HG03520 (cell line): ENCODE data around the gene KRT72.
"Not testable (repeated sequence)": the region's sequence is repeated elsewhere in the genome, so short reads cannot be mapped to it uniquely, and the experiment has no call there.

ENCODE experiments used
- ATAC-seq: cut with Tn5 transposase; IDR thresholded peaks from one replicate; pipeline ENCODE4 v1.9.1; 2021; ENCODE audit warnings: mild to moderate bottlenecking, moderate library complexity; ENCODE audit not compliant: unreplicated experiment

The KRT72 gene

DNA sequence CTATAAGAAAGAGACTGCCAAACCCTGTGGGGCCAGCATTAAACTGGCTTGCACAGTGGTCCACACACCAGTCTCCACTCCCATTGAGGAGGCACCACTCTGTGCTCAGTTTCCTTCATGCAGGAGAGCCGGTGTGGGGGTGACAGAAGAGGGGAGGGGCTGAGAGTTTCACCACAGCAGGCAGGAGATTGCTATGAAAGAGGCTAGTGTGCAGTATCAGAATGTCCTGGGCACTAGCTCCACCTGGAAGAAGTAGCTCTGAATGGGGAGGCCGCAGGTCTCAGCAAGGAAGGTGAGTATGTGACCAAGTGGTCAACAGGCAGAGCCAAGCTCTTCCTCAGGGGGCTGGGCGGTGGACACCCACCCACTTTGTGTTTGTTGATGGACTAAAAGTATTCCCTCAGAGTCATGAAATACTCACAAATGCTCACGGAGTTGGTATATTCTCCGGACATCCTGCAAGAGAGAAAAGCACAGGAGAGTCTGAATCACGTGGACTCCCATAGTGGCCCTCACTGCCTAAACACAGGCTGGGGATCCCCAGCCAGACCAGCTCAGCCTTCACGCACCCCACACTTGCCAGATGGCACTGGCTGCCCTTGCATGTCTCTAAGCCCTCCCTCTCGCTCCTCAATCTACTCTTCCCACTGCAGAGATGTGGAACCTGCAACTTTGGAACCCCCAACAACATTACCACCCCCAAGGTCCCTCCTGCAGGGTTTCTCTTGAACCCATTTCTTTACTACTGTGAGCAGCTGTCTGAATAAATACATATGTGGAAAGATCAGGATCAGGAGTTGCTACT is 7.8 kb upstream of the KRT72 start:
- ATAC-seq = no peak

DNA sequence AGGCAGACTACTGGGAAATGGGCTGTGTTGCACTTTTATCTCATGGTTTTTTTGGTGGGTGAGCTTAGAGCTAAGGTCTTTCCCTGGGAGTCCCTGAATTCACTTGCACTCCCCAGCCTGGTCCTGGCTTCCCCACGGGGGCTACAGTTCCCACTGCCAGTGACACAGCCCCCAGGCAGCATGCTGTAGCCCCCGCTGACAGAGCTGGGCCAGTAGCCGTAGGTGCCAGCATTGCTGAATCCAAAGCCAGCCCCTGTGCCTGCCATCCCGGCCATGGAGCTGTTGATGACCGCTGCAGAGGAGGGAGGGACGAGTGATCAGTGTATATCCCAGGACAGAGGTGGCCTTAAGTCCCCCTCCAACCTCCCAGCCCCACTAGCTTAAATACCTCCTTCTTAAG is 6.9 kb upstream of the KRT72 start:
- ATAC-seq = no peak

DNA sequence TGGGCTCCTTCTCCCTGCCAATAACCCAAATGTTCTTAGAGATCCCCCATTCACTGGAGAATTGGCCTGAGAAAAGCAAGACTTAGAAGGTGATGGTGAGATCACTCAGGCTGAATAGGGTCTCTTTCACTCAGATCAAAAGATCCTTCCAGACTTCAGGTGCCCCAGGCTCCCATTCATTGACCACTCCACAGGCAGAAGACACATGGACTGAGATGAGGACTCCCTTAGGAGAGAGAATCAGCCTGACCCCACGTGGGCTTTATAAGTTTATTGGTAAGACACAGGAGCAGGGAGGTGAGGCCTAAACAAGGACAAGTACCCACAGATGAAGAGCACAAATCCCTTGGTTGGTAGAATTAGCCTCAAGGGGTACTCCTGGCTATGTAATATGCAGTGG is 6.1 kb upstream of the KRT72 start:
- ATAC-seq = no peak

GRCh38 chr12:52606581-52607218 is 5.4 kb upstream of the KRT72 start:
- no peak for ATAC-seq

DNA sequence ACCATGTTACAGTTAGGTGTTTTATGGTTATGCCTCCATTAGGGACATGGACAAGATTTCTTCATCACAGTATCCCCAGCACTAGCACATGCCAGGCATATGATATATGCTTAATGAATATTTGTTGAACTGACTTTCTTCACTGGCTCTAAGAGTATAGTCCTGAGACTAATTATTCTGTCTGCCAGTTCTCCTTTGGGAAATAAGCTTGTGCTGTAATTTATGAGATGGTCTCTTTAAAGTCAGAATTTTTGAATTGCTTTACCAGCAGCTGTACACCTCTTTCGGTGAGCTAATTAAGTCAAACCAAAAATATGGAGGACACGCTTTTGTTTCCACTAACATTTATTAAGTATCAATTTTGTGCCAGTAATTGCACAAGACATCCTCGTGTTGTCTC is 4.8 kb upstream of the KRT72 start:
- no peak for ATAC-seq

DNA sequence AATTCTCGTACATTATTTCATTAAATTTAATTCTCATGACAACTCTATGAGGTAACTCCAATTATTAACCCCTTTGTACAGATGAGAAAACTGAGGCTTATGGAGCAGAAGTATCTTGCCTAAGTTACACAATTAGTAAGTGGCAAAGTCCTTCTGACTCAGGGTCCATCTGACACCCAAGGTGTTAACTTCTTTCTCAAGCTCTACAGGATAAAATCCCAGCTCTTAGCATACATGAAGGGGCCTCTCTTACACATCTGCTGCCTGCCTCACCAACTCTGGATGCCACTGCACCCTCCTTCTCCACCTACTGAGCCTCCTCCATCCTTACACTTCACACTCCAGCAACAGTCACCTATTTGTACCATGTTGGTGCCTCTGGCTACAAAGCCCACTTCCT is 4.3 kb upstream of the KRT72 start:
- no peak for ATAC-seq

DNA sequence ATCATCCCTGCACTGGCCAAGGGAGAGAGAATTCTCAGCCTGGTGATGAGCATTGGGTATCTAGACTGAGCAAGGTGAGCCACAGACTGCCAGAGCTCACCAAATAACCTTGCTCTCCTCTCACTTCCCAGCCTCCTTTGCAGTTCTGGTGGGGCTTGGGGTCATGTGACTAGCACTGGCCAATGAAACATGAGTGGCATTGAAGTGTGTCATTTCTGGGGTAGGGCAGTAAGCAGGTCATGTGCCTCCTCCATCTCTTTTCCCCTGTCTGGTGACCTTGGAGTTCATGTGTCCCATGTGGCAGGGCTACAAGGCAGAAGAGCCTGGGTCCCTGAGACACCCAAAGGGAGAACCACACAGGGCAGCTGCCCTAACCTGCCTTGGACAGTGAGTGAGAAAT is 3.6 kb upstream of the KRT72 start:
- no peak for ATAC-seq

GRCh38 chr12:52603314-52603713 is 2.1 kb upstream of the KRT72 start:
- no peak for ATAC-seq

- no peak for ATAC-seq
Measured at GRCh38 chr12:52602552-52602951, 1.3 kb upstream of the KRT72 start.

DNA sequence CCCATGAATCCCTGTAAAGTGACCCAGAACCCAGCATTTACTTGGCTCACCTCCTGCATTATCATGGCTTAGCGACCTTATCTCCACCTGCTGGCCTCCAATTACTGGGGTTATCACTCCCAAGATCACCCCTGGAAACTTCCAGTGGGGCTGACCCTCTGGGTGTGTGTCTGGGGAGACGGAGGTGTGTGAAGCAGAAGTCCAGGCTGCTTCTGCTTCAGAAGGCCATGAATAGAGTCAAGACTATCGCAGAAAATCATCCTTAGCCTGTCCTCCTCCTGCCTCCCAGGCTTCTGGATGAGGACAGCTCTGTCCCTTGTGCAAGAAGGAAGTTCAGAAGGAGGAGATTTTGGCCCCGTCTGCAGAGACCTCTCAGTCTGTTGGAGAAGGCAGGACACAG is 408 bp upstream of the KRT72 start:
- no peak for ATAC-seq

DNA sequence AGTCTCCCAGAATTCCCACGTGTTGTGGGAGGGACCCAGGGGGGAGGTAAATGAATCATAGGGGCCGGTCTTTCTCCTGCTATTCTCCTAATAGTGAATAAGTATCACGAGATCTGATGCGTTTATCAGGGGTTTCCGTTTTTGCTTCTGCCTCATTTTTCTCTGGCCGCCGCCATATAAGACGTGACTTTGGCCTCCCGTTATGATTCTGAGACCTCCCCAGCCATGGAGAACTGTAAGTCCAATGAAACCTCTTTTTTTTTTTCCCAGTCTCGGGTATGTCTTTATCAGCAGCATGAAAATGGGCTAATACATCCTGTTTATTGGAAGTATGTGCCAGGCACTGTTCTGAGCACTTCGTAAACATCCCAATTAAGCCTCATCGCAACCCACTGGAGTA is 788 bp downstream of the KRT72 start:
- ATAC-seq = no peak

DNA sequence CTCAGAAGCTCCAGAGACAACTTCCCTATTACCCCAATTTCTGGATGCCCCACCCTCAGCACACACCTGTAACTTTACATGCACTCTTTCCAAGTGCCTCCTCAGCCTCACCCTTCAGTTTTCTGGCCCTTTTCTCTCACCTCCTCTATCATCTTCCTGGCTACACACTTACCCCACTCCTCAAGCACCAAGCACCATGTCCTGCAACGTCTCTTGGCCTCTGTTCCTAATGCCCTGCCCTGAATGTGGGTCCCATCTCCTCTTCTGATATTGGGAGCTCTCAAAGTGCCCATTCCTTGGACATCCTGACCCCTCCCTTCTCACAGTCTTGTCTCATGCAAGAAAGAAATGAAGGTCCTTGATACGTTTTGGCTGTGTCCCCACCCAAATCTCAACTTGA is 1.2 kb downstream of the KRT72 start:
- ATAC-seq = no peak

DNA sequence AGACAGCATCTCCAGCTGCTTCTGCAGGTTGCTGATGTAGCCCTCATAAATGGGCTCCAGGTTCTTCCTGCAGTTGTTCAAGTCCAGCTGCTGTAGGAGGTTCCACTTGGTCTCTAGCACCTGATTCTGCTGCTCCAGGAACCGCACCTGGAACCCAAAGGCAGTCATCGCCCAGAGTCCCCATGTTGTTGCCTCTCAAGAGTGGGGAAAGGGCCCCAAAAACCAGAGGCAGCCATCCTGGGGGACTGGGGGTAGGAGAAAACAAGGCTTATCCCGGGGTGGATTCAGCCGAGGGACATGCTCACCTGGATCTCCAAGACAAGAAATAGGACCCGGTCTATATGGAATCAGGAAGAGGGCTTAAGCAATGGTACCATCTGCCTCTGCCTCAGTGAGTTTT is 2.3 kb downstream of the KRT72 start:
- ATAC-seq = no peak

DNA sequence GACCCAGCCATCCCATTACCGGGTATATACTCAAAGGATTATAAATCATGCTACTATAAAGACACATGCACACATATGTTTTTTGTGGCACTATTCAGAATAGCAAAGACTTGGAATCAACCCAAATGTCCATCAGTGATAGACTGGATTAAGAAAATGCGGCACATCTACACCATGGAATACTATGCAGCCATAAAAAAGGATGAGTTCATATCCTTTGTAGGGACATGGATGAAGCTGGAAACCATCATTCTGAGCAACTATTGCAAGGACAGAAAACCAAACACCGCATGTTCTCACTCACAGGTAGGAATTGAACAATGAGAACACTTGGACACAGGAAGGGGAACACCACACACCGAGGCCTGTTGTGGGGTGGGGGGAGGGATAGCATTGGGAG is 7.0 kb downstream of the KRT72 start:
- ATAC-seq = not testable (repeated sequence)

- no peak for ATAC-seq
Measured at GRCh38 chr12:52591521-52591920, 9.7 kb downstream of the KRT72 start.

DNA sequence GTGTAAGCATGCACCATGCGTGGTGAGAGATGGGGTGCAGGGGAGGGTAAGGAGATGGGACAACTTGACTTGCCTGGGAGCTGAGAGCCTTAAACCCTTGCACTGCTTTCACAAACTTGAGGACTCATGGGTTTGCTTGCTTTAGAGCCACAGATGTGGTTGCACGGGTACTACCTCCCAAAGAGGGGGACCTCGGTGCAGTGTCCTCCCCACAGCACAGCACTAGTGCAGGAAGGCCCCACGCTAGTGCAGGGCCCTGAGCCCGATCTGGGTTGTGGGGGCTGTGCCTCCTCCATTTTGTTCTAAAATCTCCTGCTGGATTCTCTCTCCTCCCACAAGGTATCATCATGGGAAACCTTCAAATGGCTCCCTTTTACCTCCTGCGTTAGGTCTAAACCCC is 11.2 kb downstream of the KRT72 start:
- ATAC-seq = no peak

DNA sequence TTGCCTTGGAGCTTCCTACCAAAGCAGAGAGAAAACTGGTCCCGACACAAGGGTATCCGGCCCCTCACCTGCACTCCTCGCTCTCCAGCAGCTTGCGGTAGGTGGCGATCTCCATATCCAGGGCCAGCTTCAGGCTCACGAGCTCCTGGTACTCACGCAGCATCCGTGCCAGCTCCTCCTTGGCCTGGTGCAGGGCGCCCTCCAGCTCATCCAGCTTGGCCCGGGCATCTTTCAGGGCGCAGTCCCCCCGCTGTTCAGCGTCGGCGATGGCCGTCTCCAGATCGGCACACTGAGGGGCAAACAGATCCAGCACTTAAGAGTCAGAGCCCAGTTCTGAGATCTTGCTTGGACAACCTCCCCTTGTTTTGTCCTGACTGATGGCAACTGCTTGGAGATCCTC is 13.7 kb downstream of the KRT72 start:
- ATAC-seq = no peak

- ATAC-seq = no peak
Measured at GRCh38 chr12:52585946-52586345, 15.3 kb downstream of the KRT72 start.

DNA sequence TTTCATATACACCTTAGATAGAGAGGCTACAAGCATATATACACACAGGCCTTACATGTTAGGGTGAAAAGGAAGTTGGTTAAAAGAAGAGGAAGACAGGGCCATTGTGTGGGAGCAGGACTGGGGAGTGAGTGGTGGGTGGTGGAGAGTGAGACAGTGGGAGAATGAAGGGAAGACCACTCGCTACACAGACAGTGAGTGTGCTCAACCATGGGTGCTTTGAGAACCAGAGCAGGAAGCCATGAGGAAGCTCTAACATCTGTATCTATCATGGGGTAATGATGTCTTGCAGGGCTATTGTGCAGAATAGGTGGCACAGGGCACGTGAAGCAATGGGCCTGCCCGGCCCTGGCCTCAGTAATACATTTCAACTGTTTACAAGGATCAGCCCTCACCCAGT is 16.2 kb downstream of the KRT72 start:
- no peak for ATAC-seq

DNA sequence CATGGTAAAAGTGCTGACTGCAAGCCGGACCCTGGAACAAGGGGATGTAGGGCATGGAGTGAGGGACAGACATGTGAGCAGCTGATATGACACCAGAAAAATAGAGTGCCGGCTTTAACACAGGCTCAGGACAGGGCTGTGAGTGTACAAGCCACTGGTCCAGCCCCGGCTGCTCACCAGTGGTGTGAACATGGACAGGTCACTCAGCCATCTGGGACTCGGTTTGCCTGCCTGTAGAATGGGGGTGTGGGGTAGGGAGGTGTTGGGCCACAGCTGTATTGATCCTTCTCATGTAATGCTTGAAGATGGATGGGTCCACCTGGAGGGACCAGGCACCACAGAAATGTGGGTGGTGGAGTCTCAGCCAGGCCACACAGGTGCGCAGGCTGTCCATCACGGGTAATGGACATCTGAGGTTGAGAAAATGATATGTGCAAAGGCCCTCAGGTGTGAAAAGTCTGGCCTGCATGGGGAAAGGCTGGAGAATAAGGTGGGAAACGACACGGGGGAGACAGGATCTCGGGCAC is 17.0 kb downstream of the KRT72 start:
- ATAC-seq = no peak

DNA sequence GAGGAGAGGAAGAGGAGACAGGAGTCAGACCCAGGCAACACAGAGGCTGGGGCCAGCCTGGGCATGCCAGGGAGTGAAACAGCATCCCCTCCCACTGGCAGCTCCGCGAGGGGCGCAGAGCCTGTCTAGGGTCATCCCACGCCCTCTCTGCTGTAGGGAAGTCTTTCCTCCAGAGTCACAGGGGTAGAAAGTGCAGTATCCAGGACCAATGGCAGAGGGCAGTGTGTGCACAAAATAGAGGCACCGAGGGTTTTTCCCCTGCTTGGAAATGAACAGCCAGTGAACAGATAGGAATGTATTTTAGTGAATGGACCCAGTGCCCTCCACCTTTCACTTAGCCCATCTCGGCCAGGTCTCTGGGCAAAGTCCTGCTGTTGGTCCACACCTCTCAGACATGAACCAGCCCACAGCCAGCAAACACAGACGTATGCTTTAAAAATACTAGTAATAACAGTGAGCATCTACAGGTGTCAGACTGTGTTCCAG is 18.2 kb downstream of the KRT72 start:
- ATAC-seq = no peak

- no peak for ATAC-seq
Measured at GRCh38 chr12:52582486-52582885, 18.8 kb downstream of the KRT72 start.
